Right ventricle myocardium inferior (tissue), 1 donor: ENCODE measurements around the gene CBFA2T2. TPM values are rescaled to one million over a fixed set of nuclear protein-coding genes. Genes with fewer than 3 reads are reported as not detected.
"Not testable (repeated sequence)": the region's sequence is repeated elsewhere in the genome, so short reads cannot be mapped to it uniquely, and the experiment has no call there.

ENCODE experiments used
- ATAC-seq: fragments of 200-7000 bp; cut with Tn5 transposase; one replicate; pipeline ENCODE4 v1.9.1; 2020; ENCODE audit warnings: mild to moderate bottlenecking, moderate library complexity
- DNase-seq: peaks from one replicate; pipeline ENCODE4 v3.0.0; 2021; ENCODE audit errors: missing footprints
- intact Hi-C: fragments of 100-400 bp; cut with DNase I; formaldehyde crosslinking; loops from one replicate; pipeline ENCODE4 v1.11.0; 2022
- total RNA-seq: library from RNA; stranded (reverse); fragmentation: NEBNext Ultra II Directional; extraction: Animal tissue kit (Norgen Biotek cat#: 25700); gene quantifications from one replicate; pipeline ENCODE4 v1.2.1, GENCODE V29; 2021
- donor health status: DM: no; HTN: yes; CAD: no; lungs with severe emphysema.

Gene CBFA2T2
- total RNA-seq, 1 donor from 2014 or later: 11.3 TPM

GRCh38 chr20:33689973-33690372, 200.1 kb downstream of the CBFA2T2 start:
- intact Hi-C loops: no loop called here
- peak; percentile 42 for DNase-seq
- ATAC-seq: no peak

- intact Hi-C loops: no loop called here
- DNase-seq (no peak), ATAC-seq (no peak)
Observed at GRCh38 chr20:33693289-33693688, 203.4 kb downstream of the CBFA2T2 start.

GRCh38 chr20:33693741-33694638, 204.1 kb downstream of the CBFA2T2 start:
- ATAC-seq: peak; percentile 75
- intact Hi-C loops: no loop called here
- DNase-seq: no peak

- ATAC-seq: no peak
- no peak for DNase-seq
- intact Hi-C loops: no loop called here
Observed at GRCh38 chr20:33694639-33695012, 204.7 kb downstream of the CBFA2T2 start.

GRCh38 chr20:33696448-33696847, 206.6 kb downstream of the CBFA2T2 start:
- no peak for ATAC-seq
- intact Hi-C loops: no loop called here
- DNase-seq: no peak

GRCh38 chr20:33697129-33697528, 207.2 kb downstream of the CBFA2T2 start:
- ATAC-seq: peak; percentile 79
- intact Hi-C loops: no loop called here
- DNase-seq: no peak

- intact Hi-C loops, DNase-seq, ATAC-seq: not testable (repeated sequence)
Observed at GRCh38 chr20:33698966-33699365, 209.1 kb downstream of the CBFA2T2 start.

Other genes starting within 250 kb of the CBFA2T2 start
- gene BPIFB1, start 206.9 kb upstream of the CBFA2T2 start, total RNA-seq: not detected
- 18.3 TPM for gene CDK5RAP1, start 88.6 kb upstream of the CBFA2T2 start, total RNA-seq
- 199 TPM for gene SNTA1, start 46.3 kb upstream of the CBFA2T2 start, total RNA-seq
- gene C20orf144, start 172.2 kb downstream of the CBFA2T2 start, total RNA-seq: not detected
- gene ACTL10, start 176.8 kb downstream of the CBFA2T2 start, total RNA-seq: 0.19 TPM
- gene NECAB3, start 184.3 kb downstream of the CBFA2T2 start, total RNA-seq: 70.8 TPM
- 2.3 TPM for gene E2F1, start 196.3 kb downstream of the CBFA2T2 start, total RNA-seq
- gene PXMP4, start 230.2 kb downstream of the CBFA2T2 start, total RNA-seq: 11.4 TPM
- 1.8 TPM for gene ZNF341, start 241.9 kb downstream of the CBFA2T2 start, total RNA-seq